Activated B cell treated with CpG ODN at 0.5 μM for 24 hours (primary cell): ENCODE measurements around the gene ERCC5. TPM values are rescaled to one million over a fixed set of nuclear protein-coding genes. Genes with fewer than 3 reads are reported as not detected.

Experiments
- ATAC-seq: fragments of 200-7000 bp; cut with Tn5 transposase; one replicate; pipeline ENCODE4 v1.10.0; 2021; ENCODE audit warnings: low read depth, mild to moderate bottlenecking, moderate library complexity
- CTCF ChIA-PET: fragments of 350-600 bp; sonication (Branson Sonifier 250); formaldehyde crosslinking; loops from one replicate; lab custom pipeline; 2021; ENCODE audit warnings: antibody characterized with exemption; lab: Charles Lee
- POLR2A ChIA-PET: fragments of 350-600 bp; sonication (Branson Sonifier 250); formaldehyde crosslinking; loops from one replicate; lab custom pipeline; 2021; ENCODE audit warnings: antibody characterized with exemption; lab: Charles Lee
- DNase-seq: peaks from one replicate; pipeline ENCODE4 v3.0.0; 2022
- H3K27ac Mint-ChIP-seq: one replicate; pipeline ENCODE4 v1.8.0; 2020; ENCODE audit warnings: mixed read lengths
- H3K27me3 Mint-ChIP-seq: one replicate; pipeline ENCODE4 v1.8.0; 2021; ENCODE audit warnings: mixed read lengths
- H3K36me3 Mint-ChIP-seq: one replicate; pipeline ENCODE4 v1.8.0; 2021; ENCODE audit warnings: low read depth, mixed read lengths
- H3K4me1 Mint-ChIP-seq: one replicate; pipeline ENCODE4 v1.8.0; 2021; ENCODE audit warnings: mixed read lengths
- H3K4me3 Mint-ChIP-seq: one replicate; pipeline ENCODE4 v1.8.0; 2020; ENCODE audit warnings: mild to moderate bottlenecking, mixed read lengths
- H3K9me3 Mint-ChIP-seq: one replicate; pipeline ENCODE4 v1.8.0; 2020; ENCODE audit warnings: mixed read lengths
- CTCF ChIP-seq: fragments of 200-600 bp; IDR thresholded peaks from one replicate; pipeline ENCODE4 v1.8.0; 2022; ENCODE audit warnings: antibody characterized with exemption, mild to moderate bottlenecking
- intact Hi-C: fragments of 100-400 bp; cut with micrococcal nuclease; formaldehyde crosslinking; loops from one replicate; pipeline ENCODE4 v1.15.1; 2024
- total RNA-seq: library from RNA; stranded (reverse); gene quantifications from 2 replicates; pipeline ENCODE4 v1.2.3, GENCODE V29; 2022

The ERCC5 gene
- total RNA-seq, 1 donor from 2014 or later: 74.3 TPM

- ChIA-PET CTCF (no interaction called here), POLR2A (no interaction called here)
- intact Hi-C loops: no loop called here
- ATAC-seq: no peak
- peaks cover 5% of the 10 kb centered on the region for H3K9me3 Mint-ChIP-seq
- no peak overlapping the region for H3K4me3 Mint-ChIP-seq
- no peaks in the 10 kb centered on the region for H3K27me3 Mint-ChIP-seq
- no peak for DNase-seq
- peaks cover 19% of the 10 kb centered on the region for H3K36me3 Mint-ChIP-seq
- no peak overlapping the region for H3K27ac Mint-ChIP-seq
- H3K4me1 Mint-ChIP-seq: no peaks in the 10 kb centered on the region
- TF ChIP-seq CTCF: no peak
Measured at GRCh38 chr13:102814025-102814607, 31.7 kb upstream of the ERCC5 start.

DNA sequence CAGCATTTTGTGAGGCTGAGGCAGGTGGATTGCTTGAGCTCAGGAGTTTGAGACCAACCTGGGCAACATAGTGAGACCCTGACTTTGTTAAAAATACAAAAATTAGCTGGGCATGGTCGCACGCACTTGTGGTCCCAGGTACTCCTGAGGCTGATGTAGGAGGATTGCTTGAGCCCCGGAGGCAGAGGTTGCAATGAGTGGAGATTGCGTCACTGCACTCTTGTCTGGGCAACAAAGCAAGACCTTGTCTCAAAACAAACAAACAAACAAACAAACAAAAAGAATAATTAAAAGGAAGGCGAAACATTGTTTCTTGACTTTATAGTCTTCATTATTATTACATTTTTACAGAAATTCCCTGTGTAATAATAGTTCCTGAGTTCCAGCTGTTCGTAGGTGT, 31.0 kb upstream of the ERCC5 start:
- no peaks in the 10 kb centered on the region for H3K27me3 Mint-ChIP-seq
- no peak for DNase-seq
- no peak for ATAC-seq
- POLR2A ChIA-PET: no interaction called here
- H3K27ac Mint-ChIP-seq: no peak overlapping the region
- no peak for TF ChIP-seq CTCF
- CTCF ChIA-PET: no interaction called here
- peaks cover 5% of the 10 kb centered on the region for H3K9me3 Mint-ChIP-seq
- H3K4me1 Mint-ChIP-seq: no peaks in the 10 kb centered on the region
- H3K4me3 Mint-ChIP-seq: no peak overlapping the region
- intact Hi-C loops: no loop called here
- H3K36me3 Mint-ChIP-seq: peaks cover 19% of the 10 kb centered on the region

DNA sequence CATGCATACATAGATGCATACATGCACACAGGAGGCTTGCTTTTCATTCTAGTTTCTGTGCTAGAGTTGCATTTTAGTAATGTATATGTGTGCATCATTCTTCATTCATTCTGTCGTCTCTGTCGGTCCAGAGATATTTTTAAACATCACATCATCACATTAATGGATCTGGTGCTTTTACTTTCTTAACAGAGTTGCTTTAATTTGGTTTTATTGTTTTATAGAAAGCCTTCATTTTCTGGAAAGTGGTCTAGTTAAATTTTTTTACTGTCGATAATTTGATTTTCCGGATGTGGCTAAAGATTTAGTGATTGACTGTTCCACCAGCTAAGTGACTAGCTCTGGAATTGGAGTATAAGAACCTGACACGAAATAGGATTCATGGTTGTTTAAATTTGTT, 30.0 kb upstream of the ERCC5 start:
- TF ChIP-seq CTCF: no peak
- DNase-seq (no peak), ATAC-seq (no peak)
- Mint-ChIP-seq H3K27me3 (no peaks in the 10 kb centered on the region), H3K27ac (no peak overlapping the region), H3K4me3 (no peak overlapping the region), H3K36me3 (peaks cover 19% of the 10 kb centered on the region), H3K4me1 (no peaks in the 10 kb centered on the region), H3K9me3 (peaks cover 5% of the 10 kb centered on the region)
- intact Hi-C loops: no loop called here
- CTCF ChIA-PET: no interaction called here
- POLR2A ChIA-PET: no interaction called here

DNA sequence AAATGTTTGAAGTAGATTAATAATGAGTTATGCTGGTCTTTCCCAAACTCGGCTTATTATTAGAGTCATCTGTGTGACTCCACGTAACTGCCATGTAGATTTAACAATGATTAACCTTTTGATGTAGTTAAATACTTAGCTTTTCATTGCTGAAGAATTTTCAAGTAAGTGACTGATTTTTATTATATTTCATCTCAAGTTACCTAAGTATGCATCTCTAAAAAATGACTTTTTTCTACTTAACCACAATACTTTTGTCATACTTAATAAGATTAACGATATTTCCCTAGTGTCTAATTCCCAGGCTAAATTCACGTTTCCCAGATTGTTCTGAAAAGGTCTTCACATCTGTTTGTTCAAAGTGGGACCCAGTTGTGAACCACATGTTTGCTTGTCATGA, 29.1 kb upstream of the ERCC5 start:
- CTCF ChIA-PET: no interaction called here
- H3K36me3 Mint-ChIP-seq: peaks cover 18% of the 10 kb centered on the region

GRCh38 chr13:102817241-102817640, 28.6 kb upstream of the ERCC5 start:
- Mint-ChIP-seq H3K4me3 (no peak overlapping the region), H3K27ac (no peak overlapping the region), H3K27me3 (no peaks in the 10 kb centered on the region), H3K9me3 (no peaks in the 10 kb centered on the region), H3K4me1 (no peaks in the 10 kb centered on the region), H3K36me3 (peaks cover 13% of the 10 kb centered on the region)
- CTCF ChIA-PET: no interaction called here
- DNase-seq: no peak
- POLR2A ChIA-PET: no interaction called here
- no peak for ATAC-seq
- intact Hi-C loops: no loop called here
- TF ChIP-seq CTCF: no peak

More for the DNA sequence above, 29.1 kb upstream of the ERCC5 start:
- Mint-ChIP-seq H3K27ac (no peak overlapping the region), H3K4me1 (no peaks in the 10 kb centered on the region), H3K4me3 (no peak overlapping the region), H3K27me3 (no peaks in the 10 kb centered on the region), H3K9me3 (peaks cover 5% of the 10 kb centered on the region)
- DNase-seq (no peak), ATAC-seq (no peak)
- intact Hi-C loops: no loop called here
- POLR2A ChIA-PET: no interaction called here
- TF ChIP-seq CTCF: no peak
